CD4-positive, alpha-beta memory T cell (primary cell): Measurements from ENCODE around the gene DGKB. TPM values are rescaled to one million over a fixed set of nuclear protein-coding genes. Genes with fewer than 3 reads are reported as not detected.

Experiments
- CTCF ChIA-PET: fragments of 350-600 bp; sonication (Branson Sonifier 250); formaldehyde crosslinking; loops from one replicate; lab custom pipeline; 2021; ENCODE audit warnings: inconsistent platforms; ENCODE audit not compliant: partially characterized antibody; lab: Charles Lee
- POLR2A ChIA-PET: fragments of 350-600 bp; sonication (Branson Sonifier 250); formaldehyde crosslinking; loops from one replicate; lab custom pipeline; 2021; ENCODE audit not compliant: partially characterized antibody; lab: Charles Lee
- DNase-seq, 5 donors: peaks; one replicate each; pipeline versions ENCODE4 v3.0.0 to v3.0.0-alpha.2; 2020 to 2022; ENCODE audit warnings: mixed read lengths in 1 of 5
- H3K27ac ChIP-seq: one replicate; pipeline ENCODE4 v1.7.0; 2013; ENCODE audit warnings: low read depth, low read length
- H3K27me3 ChIP-seq: 2 replicates; pipeline ENCODE4 v1.7.0; 2013; ENCODE audit warnings: mild to moderate bottlenecking, low read length, moderate library complexity; ENCODE audit not compliant: insufficient read depth
- H3K36me3 ChIP-seq: 2 replicates; pipeline ENCODE4 v1.7.0; 2013; ENCODE audit warnings: mild to moderate bottlenecking, low read length, moderate library complexity; ENCODE audit not compliant: insufficient read depth
- H3K4me1 ChIP-seq: 2 replicates; pipeline ENCODE4 v1.7.0; 2013; ENCODE audit warnings: mild to moderate bottlenecking, low read length, moderate library complexity; ENCODE audit not compliant: insufficient read depth
- H3K4me3 ChIP-seq, 2 donors: one replicate each; pipeline ENCODE4 v1.7.0; 2013; ENCODE audit warnings: low read length in 2 of 2, mild to moderate bottlenecking in 1 of 2
- H3K9me3 ChIP-seq, 2 donors: one replicate each; pipeline ENCODE4 v1.7.0; 2013; ENCODE audit warnings: low read length in 2 of 2, control low read depth in 1 of 2; ENCODE audit not compliant: control insufficient read depth in 1 of 2
- H3K27ac Mint-ChIP-seq, 7 donors: one replicate each; pipeline ENCODE4 v1.8.0; 2020 to 2021; ENCODE audit warnings: mixed read lengths in 7 of 7, mild to moderate bottlenecking in 6 of 7, inconsistent platforms in 3 of 7, moderate library complexity in 3 of 7
- H3K27me3 Mint-ChIP-seq, 2 donors: one replicate each; pipeline ENCODE4 v1.8.0; 2020 to 2021; ENCODE audit warnings: mixed read lengths in 2 of 2
- H3K36me3 Mint-ChIP-seq, 2 donors: one replicate each; pipeline ENCODE4 v1.8.0; 2020 to 2021; ENCODE audit warnings: mixed read lengths in 2 of 2, inconsistent platforms in 1 of 2, mild to moderate bottlenecking in 1 of 2
- H3K4me1 Mint-ChIP-seq, 4 donors: one replicate each; pipeline ENCODE4 v1.8.0; 2020 to 2021; ENCODE audit warnings: mixed read lengths in 4 of 4, mild to moderate bottlenecking in 1 of 4
- H3K4me3 Mint-ChIP-seq, 8 donors: one replicate each; pipeline ENCODE4 v1.8.0; 2020 to 2021; ENCODE audit warnings: mixed read lengths in 8 of 8, mild to moderate bottlenecking in 7 of 8, moderate library complexity in 6 of 8, inconsistent platforms in 3 of 8
- H3K9me3 Mint-ChIP-seq, 8 donors: one replicate each; pipeline ENCODE4 v1.8.0; 2020 to 2021; ENCODE audit warnings: mixed read lengths in 8 of 8, mild to moderate bottlenecking in 5 of 8, inconsistent platforms in 3 of 8, moderate library complexity in 1 of 8
- intact Hi-C: fragments of 100-400 bp; cut with micrococcal nuclease; formaldehyde crosslinking; loops from one replicate; pipeline ENCODE4 v1.15.1; 2023
- polyA plus RNA-seq, 2 donors: library from polyadenylated mRNA; unstranded; fragments of 300-500 nt; fragmentation: Illumina TruSeq; gene quantifications; one replicate each; pipeline ENCODE4 v1.2.3, GENCODE V29; 2021
- total RNA-seq, 2 experiments: library from RNA; stranded (reverse); gene quantifications; one replicate each; pipeline ENCODE4 v1.2.3, GENCODE V29; 2021

Gene DGKB
- total and polyA plus RNA-seq, 4 experiments from 2014 or later: not detected

- ChIA-PET POLR2A (no interaction called here), CTCF (no interaction called here)
- peaks cover 0 to 3% (median 2%) of the 10 kb centered on the region in 4 donors for H3K4me1 Mint-ChIP-seq
- Histone ChIP-seq H3K27ac (no peak overlapping the region), H3K4me1 (no peaks in the 10 kb centered on the region), H3K27me3 (no peaks in the 10 kb centered on the region), H3K36me3 (no peaks in the 10 kb centered on the region), H3K4me3 (no peak overlapping the region), H3K9me3 (no peaks in the 10 kb centered on the region)
- H3K36me3 Mint-ChIP-seq: no peaks in the 10 kb centered on the region
- DNase-seq: no peak
- H3K27ac Mint-ChIP-seq: no peak overlapping the region
- no peaks in the 10 kb centered on the region for H3K9me3 Mint-ChIP-seq
- no peak overlapping the region for H3K4me3 Mint-ChIP-seq
- no peaks in the 10 kb centered on the region for H3K27me3 Mint-ChIP-seq
- intact Hi-C loops: no loop called here
These were observed 755.0 kb downstream of the DGKB start for GRCh38 chr7:14147532-14147931.

DNA sequence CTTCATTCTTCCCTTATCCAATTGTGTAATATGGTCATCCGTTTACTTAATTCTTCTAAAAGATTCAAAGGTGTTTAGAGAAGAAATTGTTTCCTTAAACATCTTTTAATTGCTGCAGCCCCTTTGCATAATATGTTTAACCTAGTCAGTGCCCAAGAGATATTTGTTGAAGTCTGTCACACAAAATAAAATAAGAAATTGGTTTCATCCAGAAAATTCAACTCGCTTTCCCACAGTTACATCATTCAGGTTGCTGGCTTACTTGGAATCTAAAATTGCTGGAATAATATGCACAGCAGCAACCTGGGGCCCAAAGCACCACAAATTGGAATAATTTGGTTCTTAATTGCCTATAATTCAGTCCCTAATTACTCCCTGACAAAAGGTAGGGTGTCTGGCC lies 758.0 kb downstream of the DGKB start:
- Mint-ChIP-seq H3K27me3 (no peaks in the 10 kb centered on the region), H3K27ac (no peak overlapping the region), H3K4me3 (no peak overlapping the region), H3K36me3 (no peaks in the 10 kb centered on the region), H3K4me1 (no peaks in the 10 kb centered on the region), H3K9me3 (no peaks in the 10 kb centered on the region)
- Histone ChIP-seq H3K27ac (no peak overlapping the region), H3K4me1 (no peaks in the 10 kb centered on the region), H3K27me3 (no peaks in the 10 kb centered on the region), H3K4me3 (no peak overlapping the region), H3K36me3 (no peaks in the 10 kb centered on the region), H3K9me3 (no peaks in the 10 kb centered on the region)
- ChIA-PET POLR2A (no interaction called here), CTCF (no interaction called here)
- no peak for DNase-seq
- intact Hi-C loops: no loop called here

DNA sequence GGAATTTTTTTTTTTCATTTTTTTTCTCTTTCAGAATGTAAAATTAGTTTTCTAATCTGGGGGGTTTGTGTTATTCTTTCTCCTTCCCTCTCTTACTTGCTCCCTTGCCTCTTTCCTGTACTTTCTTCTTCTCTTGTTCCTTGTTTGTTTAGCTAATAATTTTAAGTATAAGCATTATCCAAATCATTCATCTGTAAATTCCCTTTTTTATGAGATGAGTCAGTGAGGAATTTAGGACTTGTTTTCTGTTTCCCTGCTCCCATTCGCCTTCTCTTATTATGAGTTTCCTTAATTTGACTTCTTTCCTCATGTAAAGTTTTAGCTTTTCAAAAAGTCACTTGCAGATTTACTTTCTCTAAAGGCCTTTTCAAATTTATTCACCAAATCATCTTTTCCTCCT lies 758.4 kb downstream of the DGKB start:
- no peaks in the 10 kb centered on the region for H3K4me1 ChIP-seq
- ChIA-PET CTCF (no interaction called here), POLR2A (no interaction called here)
- no peaks in the 10 kb centered on the region for H3K9me3 ChIP-seq
- no peaks in the 10 kb centered on the region for H3K36me3 ChIP-seq
- DNase-seq: no peak
- Mint-ChIP-seq H3K4me3 (no peak overlapping the region), H3K9me3 (peaks cover 0 to under 1% (median 0%) of the 10 kb centered on the region in 8 donors), H3K27ac (no peak overlapping the region), H3K4me1 (no peaks in the 10 kb centered on the region), H3K27me3 (no peaks in the 10 kb centered on the region), H3K36me3 (no peaks in the 10 kb centered on the region)
- H3K4me3 ChIP-seq: no peak overlapping the region
- intact Hi-C loops: no loop called here
- no peak overlapping the region for H3K27ac ChIP-seq
- H3K27me3 ChIP-seq: no peaks in the 10 kb centered on the region

GRCh38 chr7:14137676-14138075 lies 764.9 kb downstream of the DGKB start:
- intact Hi-C loops: no loop called here
- DNase-seq: no peak
- no peaks in the 10 kb centered on the region for H3K36me3 Mint-ChIP-seq
- Histone ChIP-seq H3K4me3 (no peak overlapping the region), H3K9me3 (no peaks in the 10 kb centered on the region), H3K27ac (no peak overlapping the region), H3K27me3 (no peaks in the 10 kb centered on the region), H3K36me3 (no peaks in the 10 kb centered on the region), H3K4me1 (no peaks in the 10 kb centered on the region)
- no peak overlapping the region for H3K4me3 Mint-ChIP-seq
- no peaks in the 10 kb centered on the region for H3K27me3 Mint-ChIP-seq
- H3K27ac Mint-ChIP-seq: no peak overlapping the region
- POLR2A ChIA-PET: no interaction called here
- peaks cover 0 to 2% (median 0%) of the 10 kb centered on the region in 4 donors for H3K4me1 Mint-ChIP-seq
- H3K9me3 Mint-ChIP-seq: peaks cover 0 to 4% (median 0%) of the 10 kb centered on the region in 8 donors
- CTCF ChIA-PET: interaction anchor here (0.5 kb wide), 1 partner anchor 135 kb away, joined by 3 read pairs; no protein-coding TSS in a partner anchor

DNA sequence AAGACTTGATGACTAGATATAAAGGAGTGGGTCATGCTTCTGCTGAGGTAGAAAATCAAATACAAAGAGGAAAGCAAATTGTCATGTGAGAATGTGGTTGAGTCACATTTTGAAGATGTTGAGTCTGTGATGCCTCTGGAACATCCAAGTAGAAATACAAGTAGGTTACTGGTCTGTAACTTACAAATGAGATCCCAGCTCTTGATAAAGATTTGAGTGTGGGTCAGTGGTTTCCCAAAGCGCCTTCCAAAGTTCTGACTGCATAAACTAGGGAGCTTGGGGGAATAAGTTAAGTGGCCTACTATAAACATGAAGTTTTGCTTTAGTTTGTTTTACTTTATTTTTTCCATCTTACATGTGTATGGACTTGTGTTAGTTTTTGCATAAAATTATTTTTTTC lies 768.8 kb downstream of the DGKB start:
- H3K27ac ChIP-seq: no peak overlapping the region
- H3K4me1 ChIP-seq: no peaks in the 10 kb centered on the region
- Mint-ChIP-seq H3K27me3 (no peaks in the 10 kb centered on the region), H3K4me3 (no peak overlapping the region), H3K4me1 (peaks cover 0 to 2% (median 0%) of the 10 kb centered on the region in 4 donors), H3K27ac (no peak overlapping the region), H3K36me3 (no peaks in the 10 kb centered on the region), H3K9me3 (no peaks in the 10 kb centered on the region)
- ChIA-PET CTCF (no interaction called here), POLR2A (no interaction called here)
- intact Hi-C loops: no loop called here
- H3K36me3 ChIP-seq: no peaks in the 10 kb centered on the region
- H3K4me3 ChIP-seq: no peak overlapping the region
- DNase-seq: no peak
- H3K27me3 ChIP-seq: no peaks in the 10 kb centered on the region
- H3K9me3 ChIP-seq: no peaks in the 10 kb centered on the region

GRCh38 chr7:14125998-14126397 lies 776.6 kb downstream of the DGKB start:
- Mint-ChIP-seq H3K36me3 (no peaks in the 10 kb centered on the region), H3K27ac (no peak overlapping the region), H3K4me1 (peaks cover 0 to 1% (median 0%) of the 10 kb centered on the region in 4 donors), H3K27me3 (peaks cover 0 to 1% of the 10 kb centered on the region in 2 donors), H3K9me3 (no peaks in the 10 kb centered on the region), H3K4me3 (no peak overlapping the region)
- ChIA-PET CTCF (no interaction called here), POLR2A (no interaction called here)
- intact Hi-C loops: no loop called here
- no peak overlapping the region for H3K27ac ChIP-seq
- H3K27me3 ChIP-seq: no peaks in the 10 kb centered on the region
- DNase-seq: no peak
- H3K9me3 ChIP-seq: no peaks in the 10 kb centered on the region
- no peaks in the 10 kb centered on the region for H3K4me1 ChIP-seq
- no peak overlapping the region for H3K4me3 ChIP-seq
- no peaks in the 10 kb centered on the region for H3K36me3 ChIP-seq

DNA sequence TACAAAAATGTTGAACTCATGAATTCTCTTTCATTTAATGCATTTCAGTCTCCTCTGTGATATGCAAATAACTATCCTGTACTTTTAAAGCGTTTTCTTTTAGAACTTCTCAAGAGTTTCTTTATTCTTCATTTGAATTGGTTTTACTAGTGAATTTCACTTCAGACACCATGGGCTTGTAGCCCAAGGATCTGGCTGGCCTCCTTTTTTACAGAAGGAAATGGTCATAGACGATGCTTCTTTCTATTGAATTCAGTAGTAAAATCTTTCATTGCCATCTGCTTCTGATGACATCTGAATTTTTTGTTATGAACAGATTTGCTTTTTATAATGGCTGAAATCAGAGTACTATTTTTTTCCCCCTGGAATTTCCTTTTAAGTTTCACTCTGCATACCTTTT lies 777.8 kb downstream of the DGKB start:
- H3K27ac Mint-ChIP-seq: no peak overlapping the region
- H3K9me3 ChIP-seq: no peaks in the 10 kb centered on the region
- peaks cover 0 to 1% of the 10 kb centered on the region in 2 donors for H3K27me3 Mint-ChIP-seq
- no peaks in the 10 kb centered on the region for H3K36me3 Mint-ChIP-seq
- CTCF ChIA-PET: interaction anchor here (0.6 kb wide), 1 partner anchor 263 kb away, joined by 3 read pairs; no protein-coding TSS in a partner anchor
- POLR2A ChIA-PET: no interaction called here
- peaks cover 0 to 1% (median 0%) of the 10 kb centered on the region in 4 donors for H3K4me1 Mint-ChIP-seq
- no peaks in the 10 kb centered on the region for H3K36me3 ChIP-seq
- H3K9me3 Mint-ChIP-seq: no peaks in the 10 kb centered on the region
- intact Hi-C loops: no loop called here
- no peaks in the 10 kb centered on the region for H3K27me3 ChIP-seq
- no peak overlapping the region for H3K27ac ChIP-seq
- DNase-seq: no peak
- H3K4me3 Mint-ChIP-seq: no peak overlapping the region
- H3K4me1 ChIP-seq: no peaks in the 10 kb centered on the region
- no peak overlapping the region for H3K4me3 ChIP-seq

DNA sequence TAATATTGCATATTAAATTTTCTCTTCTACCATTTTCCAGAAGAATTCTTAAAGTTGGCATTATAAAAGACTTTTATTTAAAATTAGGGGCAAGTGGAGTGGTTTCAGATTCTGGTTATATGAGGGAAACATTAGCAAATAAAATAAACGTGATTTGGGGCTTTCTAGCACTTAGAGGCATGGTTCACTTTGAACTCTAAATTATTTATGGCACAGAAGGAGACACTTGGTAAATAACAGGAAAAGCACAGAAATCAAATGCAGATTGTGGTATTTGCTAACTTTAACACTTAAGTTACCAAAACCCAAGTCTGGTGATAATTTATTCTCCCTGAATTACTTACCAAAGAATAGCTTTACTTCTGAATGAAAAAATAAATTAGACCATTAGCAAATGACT lies 778.6 kb downstream of the DGKB start:
- ChIA-PET POLR2A (no interaction called here), CTCF (interaction anchor here (0.6 kb wide), 1 partner anchor 262 kb away, joined by 3 read pairs; no protein-coding TSS in a partner anchor)
- no peaks in the 10 kb centered on the region for H3K36me3 Mint-ChIP-seq
- no peak overlapping the region for H3K27ac Mint-ChIP-seq
- no peak overlapping the region for H3K4me3 ChIP-seq
- H3K4me3 Mint-ChIP-seq: no peak overlapping the region
- peaks cover 0 to 1% (median 0%) of the 10 kb centered on the region in 4 donors for H3K4me1 Mint-ChIP-seq
- H3K27me3 ChIP-seq: no peaks in the 10 kb centered on the region
- H3K27me3 Mint-ChIP-seq: peaks cover 0 to 1% of the 10 kb centered on the region in 2 donors
- intact Hi-C loops: no loop called here
- DNase-seq: no peak
- H3K36me3 ChIP-seq: no peaks in the 10 kb centered on the region
- no peak overlapping the region for H3K27ac ChIP-seq
- no peaks in the 10 kb centered on the region for H3K9me3 Mint-ChIP-seq
- H3K4me1 ChIP-seq: no peaks in the 10 kb centered on the region
- H3K9me3 ChIP-seq: no peaks in the 10 kb centered on the region
